K562 (cell line): Measurements from ENCODE around the gene AMN1. TPM values are rescaled to one million over a fixed set of nuclear protein-coding genes. Genes with fewer than 3 reads are reported as not detected.

Experiments used
- ZNF253 ChIP-seq: fragments of 250-450 bp; sonication (Bioruptor Pico); conservative IDR thresholded peaks from 2 replicates; pipeline ENCODE4 v1.6.1; 2021; ENCODE audit warnings: mild to moderate bottlenecking
- polyA plus RNA-seq, 8 experiments: library from polyadenylated mRNA; depleted of rRNA in 4 of 8; stranded (reverse) in 5 of 8; unstranded in 3 of 8; fragments of >200 nt; fragmentation: Nextera tagmentation in 2 of 8; fragmentation: Illumina TruSeq in 1 of 8; extraction: Ambion mirVana in 2 of 8; extraction: Trizol in 1 of 8; gene quantifications; 2 replicates each; pipeline versions ENCODE4 v1.2.1 to v1.2.3, GENCODE V29; 2011 to 2014; ENCODE audit warnings: inconsistent platforms in 1 of 8, missing spikeins in 1 of 8
- total RNA-seq, 7 experiments: library from RNA; depleted of rRNA in 6 of 7; stranded (reverse); fragments of >200 nt in 6 of 7; fragmentation: Illumina TruSeq in 2 of 7; extraction: Trizol in 2 of 7; gene quantifications; 2 replicates each; pipeline versions ENCODE4 v1.2.1 to v1.2.3, GENCODE V29; 2011 to 2021; ENCODE audit warnings: low replicate concordance in 1 of 7
- TF ChIP-seq, protein P1 (sequence below): fragments of 450-650 bp; conservative IDR thresholded peaks from 2 replicates; pipeline ENCODE4 v1.6.1; 2016; ENCODE audit warnings: missing genetic modification characterization, low read depth, mild to moderate bottlenecking, control low read depth, missing compliant biosample characterization
- TF ChIP-seq, protein P2 (sequence below), 2 experiments: fragments of 450-650 bp in 1 of 2; sonication (generic) in 1 of 2; formaldehyde crosslinking in 1 of 2; IDR thresholded peaks; 2 replicates each; pipeline versions ENCODE4 v1.7.1 to v1.9.0; 2016 to 2022; ENCODE audit warnings: inconsistent platforms in 1 of 2, mild to moderate bottlenecking in 1 of 2, missing genetic modification reagents in 1 of 2
- TF ChIP-seq, protein P3 (sequence below): fragments of 450-650 bp; formaldehyde crosslinking; IDR thresholded peaks from 2 replicates; pipeline ENCODE4 v1.4.0; 2022; ENCODE audit warnings: missing genetic modification characterization
- TF ChIP-seq, protein P4 (sequence below): sonication (generic); formaldehyde crosslinking; IDR thresholded peaks from 2 replicates; pipeline ENCODE4 v1.8.0; 2022; ENCODE audit warnings: mild to moderate bottlenecking, missing genetic modification reagents, borderline replicate concordance
- TF ChIP-seq, protein P5 (sequence below): fragments of 450-650 bp; IDR thresholded peaks from 2 replicates; pipeline ENCODE4 v1.6.1; 2018; ENCODE audit not compliant: partially characterized antibody

The AMN1 gene
- total and polyA plus RNA-seq, 9 of the 15 experiments (the other 6 are each of a cell fraction or from before 2014, with no cell fraction given), result 5.2 to 27.6 (median 13.0) TPM

DNA sequence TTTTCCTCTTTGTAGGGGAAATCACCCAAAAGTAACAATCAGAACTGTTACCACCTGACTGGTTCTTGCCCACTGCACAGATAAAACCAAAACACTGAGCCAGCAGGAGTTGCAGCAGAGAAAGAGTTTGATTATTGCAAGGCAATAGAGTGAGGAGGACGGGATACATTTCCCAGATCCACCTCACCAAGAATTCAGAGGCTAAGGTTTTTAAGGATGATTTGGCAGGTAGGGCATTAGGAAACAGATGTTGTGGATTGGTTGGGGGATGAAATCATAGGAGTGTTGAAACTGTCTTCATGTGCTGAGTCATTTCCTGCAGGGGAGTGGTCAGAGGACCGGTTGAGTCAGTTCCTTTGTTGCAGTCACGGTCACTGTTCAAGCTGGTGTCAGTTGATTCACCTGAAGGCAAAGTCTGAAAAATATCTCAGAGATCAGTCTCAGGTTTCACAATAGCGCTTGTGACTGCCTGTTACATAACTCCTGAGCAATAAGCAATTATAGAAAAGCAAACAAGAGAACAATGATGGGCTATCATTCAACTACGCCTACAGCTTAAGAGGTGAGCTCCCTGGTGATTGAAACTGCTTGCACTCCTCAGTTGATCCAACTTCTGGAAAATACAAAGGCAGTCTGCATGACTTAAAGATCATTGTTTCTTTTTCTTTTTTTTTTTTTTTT lies 20.3 kb upstream of the AMN1 start (continued):
- TF ChIP-seq, protein P1, sequence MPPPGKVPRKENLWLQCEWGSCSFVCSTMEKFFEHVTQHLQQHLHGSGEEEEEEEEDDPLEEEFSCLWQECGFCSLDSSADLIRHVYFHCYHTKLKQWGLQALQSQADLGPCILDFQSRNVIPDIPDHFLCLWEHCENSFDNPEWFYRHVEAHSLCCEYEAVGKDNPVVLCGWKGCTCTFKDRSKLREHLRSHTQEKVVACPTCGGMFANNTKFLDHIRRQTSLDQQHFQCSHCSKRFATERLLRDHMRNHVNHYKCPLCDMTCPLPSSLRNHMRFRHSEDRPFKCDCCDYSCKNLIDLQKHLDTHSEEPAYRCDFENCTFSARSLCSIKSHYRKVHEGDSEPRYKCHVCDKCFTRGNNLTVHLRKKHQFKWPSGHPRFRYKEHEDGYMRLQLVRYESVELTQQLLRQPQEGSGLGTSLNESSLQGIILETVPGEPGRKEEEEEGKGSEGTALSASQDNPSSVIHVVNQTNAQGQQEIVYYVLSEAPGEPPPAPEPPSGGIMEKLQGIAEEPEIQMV (tag), result no peak
- TF ChIP-seq, protein P2, sequence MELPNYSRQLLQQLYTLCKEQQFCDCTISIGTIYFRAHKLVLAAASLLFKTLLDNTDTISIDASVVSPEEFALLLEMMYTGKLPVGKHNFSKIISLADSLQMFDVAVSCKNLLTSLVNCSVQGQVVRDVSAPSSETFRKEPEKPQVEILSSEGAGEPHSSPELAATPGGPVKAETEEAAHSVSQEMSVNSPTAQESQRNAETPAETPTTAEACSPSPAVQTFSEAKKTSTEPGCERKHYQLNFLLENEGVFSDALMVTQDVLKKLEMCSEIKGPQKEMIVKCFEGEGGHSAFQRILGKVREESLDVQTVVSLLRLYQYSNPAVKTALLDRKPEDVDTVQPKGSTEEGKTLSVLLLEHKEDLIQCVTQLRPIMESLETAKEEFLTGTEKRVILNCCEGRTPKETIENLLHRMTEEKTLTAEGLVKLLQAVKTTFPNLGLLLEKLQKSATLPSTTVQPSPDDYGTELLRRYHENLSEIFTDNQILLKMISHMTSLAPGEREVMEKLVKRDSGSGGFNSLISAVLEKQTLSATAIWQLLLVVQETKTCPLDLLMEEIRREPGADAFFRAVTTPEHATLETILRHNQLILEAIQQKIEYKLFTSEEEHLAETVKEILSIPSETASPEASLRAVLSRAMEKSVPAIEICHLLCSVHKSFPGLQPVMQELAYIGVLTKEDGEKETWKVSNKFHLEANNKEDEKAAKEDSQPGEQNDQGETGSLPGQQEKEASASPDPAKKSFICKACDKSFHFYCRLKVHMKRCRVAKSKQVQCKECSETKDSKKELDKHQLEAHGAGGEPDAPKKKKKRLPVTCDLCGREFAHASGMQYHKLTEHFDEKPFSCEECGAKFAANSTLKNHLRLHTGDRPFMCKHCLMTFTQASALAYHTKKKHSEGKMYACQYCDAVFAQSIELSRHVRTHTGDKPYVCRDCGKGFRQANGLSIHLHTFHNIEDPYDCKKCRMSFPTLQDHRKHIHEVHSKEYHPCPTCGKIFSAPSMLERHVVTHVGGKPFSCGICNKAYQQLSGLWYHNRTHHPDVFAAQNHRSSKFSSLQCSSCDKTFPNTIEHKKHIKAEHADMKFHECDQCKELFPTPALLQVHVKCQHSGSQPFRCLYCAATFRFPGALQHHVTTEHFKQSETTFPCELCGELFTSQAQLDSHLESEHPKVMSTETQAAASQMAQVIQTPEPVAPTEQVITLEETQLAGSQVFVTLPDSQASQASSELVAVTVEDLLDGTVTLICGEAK (IDR thresholded peaks at IDR 0.05), result peak; percentile 53; the same call in 1 of the 2 replicates
- TF ChIP-seq, protein P2 (CRISPR knock-in tag; IDR thresholded peaks at IDR 0.05), result no peak
- no peak for TF ChIP-seq ZNF253
- TF ChIP-seq, protein P3, sequence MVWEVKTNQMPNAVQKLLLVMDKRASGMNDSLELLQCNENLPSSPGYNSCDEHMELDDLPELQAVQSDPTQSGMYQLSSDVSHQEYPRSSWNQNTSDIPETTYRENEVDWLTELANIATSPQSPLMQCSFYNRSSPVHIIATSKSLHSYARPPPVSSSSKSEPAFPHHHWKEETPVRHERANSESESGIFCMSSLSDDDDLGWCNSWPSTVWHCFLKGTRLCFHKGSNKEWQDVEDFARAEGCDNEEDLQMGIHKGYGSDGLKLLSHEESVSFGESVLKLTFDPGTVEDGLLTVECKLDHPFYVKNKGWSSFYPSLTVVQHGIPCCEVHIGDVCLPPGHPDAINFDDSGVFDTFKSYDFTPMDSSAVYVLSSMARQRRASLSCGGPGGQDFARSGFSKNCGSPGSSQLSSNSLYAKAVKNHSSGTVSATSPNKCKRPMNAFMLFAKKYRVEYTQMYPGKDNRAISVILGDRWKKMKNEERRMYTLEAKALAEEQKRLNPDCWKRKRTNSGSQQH (CRISPR knock-in tag), result 0 out of 2 replicates have a peak, but pooled peaks have one; percentile 70
- TF ChIP-seq, protein P4, sequence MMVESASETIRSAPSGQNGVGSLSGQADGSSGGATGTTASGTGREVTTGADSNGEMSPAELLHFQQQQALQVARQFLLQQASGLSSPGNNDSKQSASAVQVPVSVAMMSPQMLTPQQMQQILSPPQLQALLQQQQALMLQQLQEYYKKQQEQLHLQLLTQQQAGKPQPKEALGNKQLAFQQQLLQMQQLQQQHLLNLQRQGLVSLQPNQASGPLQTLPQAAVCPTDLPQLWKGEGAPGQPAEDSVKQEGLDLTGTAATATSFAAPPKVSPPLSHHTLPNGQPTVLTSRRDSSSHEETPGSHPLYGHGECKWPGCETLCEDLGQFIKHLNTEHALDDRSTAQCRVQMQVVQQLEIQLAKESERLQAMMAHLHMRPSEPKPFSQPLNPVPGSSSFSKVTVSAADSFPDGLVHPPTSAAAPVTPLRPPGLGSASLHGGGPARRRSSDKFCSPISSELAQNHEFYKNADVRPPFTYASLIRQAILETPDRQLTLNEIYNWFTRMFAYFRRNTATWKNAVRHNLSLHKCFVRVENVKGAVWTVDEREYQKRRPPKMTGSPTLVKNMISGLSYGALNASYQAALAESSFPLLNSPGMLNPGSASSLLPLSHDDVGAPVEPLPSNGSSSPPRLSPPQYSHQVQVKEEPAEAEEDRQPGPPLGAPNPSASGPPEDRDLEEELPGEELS, result no peak
- TF ChIP-seq, protein P5, sequence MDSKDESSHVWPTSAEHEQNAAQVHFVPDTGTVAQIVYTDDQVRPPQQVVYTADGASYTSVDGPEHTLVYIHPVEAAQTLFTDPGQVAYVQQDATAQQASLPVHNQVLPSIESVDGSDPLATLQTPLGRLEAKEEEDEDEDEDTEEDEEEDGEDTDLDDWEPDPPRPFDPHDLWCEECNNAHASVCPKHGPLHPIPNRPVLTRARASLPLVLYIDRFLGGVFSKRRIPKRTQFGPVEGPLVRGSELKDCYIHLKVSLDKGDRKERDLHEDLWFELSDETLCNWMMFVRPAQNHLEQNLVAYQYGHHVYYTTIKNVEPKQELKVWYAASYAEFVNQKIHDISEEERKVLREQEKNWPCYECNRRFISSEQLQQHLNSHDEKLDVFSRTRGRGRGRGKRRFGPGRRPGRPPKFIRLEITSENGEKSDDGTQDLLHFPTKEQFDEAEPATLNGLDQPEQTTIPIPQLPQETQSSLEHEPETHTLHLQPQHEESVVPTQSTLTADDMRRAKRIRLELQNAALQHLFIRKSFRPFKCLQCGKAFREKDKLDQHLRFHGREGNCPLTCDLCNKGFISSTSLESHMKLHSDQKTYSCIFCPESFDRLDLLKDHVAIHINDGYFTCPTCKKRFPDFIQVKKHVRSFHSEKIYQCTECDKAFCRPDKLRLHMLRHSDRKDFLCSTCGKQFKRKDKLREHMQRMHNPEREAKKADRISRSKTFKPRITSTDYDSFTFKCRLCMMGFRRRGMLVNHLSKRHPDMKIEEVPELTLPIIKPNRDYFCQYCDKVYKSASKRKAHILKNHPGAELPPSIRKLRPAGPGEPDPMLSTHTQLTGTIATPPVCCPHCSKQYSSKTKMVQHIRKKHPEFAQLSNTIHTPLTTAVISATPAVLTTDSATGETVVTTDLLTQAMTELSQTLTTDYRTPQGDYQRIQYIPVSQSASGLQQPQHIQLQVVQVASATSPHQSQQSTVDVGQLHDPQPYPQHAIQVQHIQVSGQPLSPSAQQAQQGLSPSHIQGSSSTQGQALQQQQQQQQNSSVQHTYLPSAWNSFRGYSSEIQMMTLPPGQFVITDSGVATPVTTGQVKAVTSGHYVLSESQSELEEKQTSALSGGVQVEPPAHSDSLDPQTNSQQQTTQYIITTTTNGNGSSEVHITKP, result peak; percentile 53
